Heart right ventricle (tissue), 16 donors: ENCODE measurements around the gene PAX5. TPM values are rescaled to one million over a fixed set of nuclear protein-coding genes. Genes with fewer than 3 reads are reported as not detected.

Experiments
- ATAC-seq, 8 donors: fragments of 200-7000 bp; cut with Tn5 transposase; one replicate each; pipeline ENCODE4 v1.9.1; 2020; ENCODE audit warnings: mild to moderate bottlenecking in 8 of 8, moderate library complexity in 8 of 8, moderate number of reproducible peaks in 1 of 8
- DNase-seq, 2 donors: peaks; one replicate each; pipeline ENCODE4 v3.0.0-alpha.2; 2020
- H3K27ac ChIP-seq, 10 donors: fragments of 200-600 bp; sonication (generic) in 2 of 10; one replicate each; pipeline versions ENCODE4 v1.5.0 to v1.8.0; 2020 to 2022; ENCODE audit warnings: mild to moderate bottlenecking in 3 of 10
- H3K27me3 ChIP-seq, 7 donors: fragments of 200-600 bp; one replicate each; pipeline ENCODE4 v1.8.0; 2021 to 2022; ENCODE audit warnings: mild to moderate bottlenecking in 2 of 7
- H3K36me3 ChIP-seq, 9 donors: fragments of 200-600 bp; sonication (generic) in 1 of 9; one replicate each; pipeline versions ENCODE4 v1.5.0 to v1.8.0; 2020 to 2022; ENCODE audit warnings: mild to moderate bottlenecking in 2 of 9
- H3K4me1 ChIP-seq, 9 donors: fragments of 200-600 bp; sonication (generic) in 1 of 9; one replicate each; pipeline versions ENCODE4 v1.5.0 to v1.8.0; 2020 to 2022; ENCODE audit warnings: mild to moderate bottlenecking in 4 of 9
- H3K4me3 ChIP-seq, 10 donors: fragments of 200-600 bp; sonication (generic) in 2 of 10; one replicate each; pipeline versions ENCODE4 v1.5.0 to v1.8.0; 2020 to 2022; ENCODE audit warnings: mild to moderate bottlenecking in 7 of 10, moderate library complexity in 2 of 10
- H3K9me3 ChIP-seq, 11 donors: fragments of 200-600 bp in 10 of 11; sonication (generic) in 2 of 11; one replicate each; pipeline versions ENCODE4 v1.5.0 to v1.8.0; 2013 to 2022; ENCODE audit warnings: mild to moderate bottlenecking in 2 of 11, control low read depth in 1 of 11, moderate library complexity in 1 of 11
- WGBS, 2 donors: extraction: QIAGEN DNeasy Blood & Tissue Kit; methylation state at CpG; one replicate each; pipeline ENCODE4 v1.1.7; 2013; ENCODE audit warnings: inconsistent platforms in 1 of 2; 5-methylcytosine and 5-hydroxymethylcytosine counted together
- intact Hi-C, 10 donors: fragments of 100-400 bp; cut with DNase I; formaldehyde crosslinking; loops; one replicate each; pipeline versions ENCODE4 v1.11.1 to v1.14.2; 2022
- polyA plus RNA-seq, 2 donors: library from polyadenylated mRNA; stranded (reverse); fragments of 200-250 nt; gene quantifications; one replicate each; pipeline ENCODE4 v1.2.3, GENCODE V29; 2013
- total RNA-seq, 10 donors: library from RNA; stranded (reverse); fragmentation: NEBNext Ultra II Directional in 3 of 10; extraction: Animal tissue kit (Norgen Biotek cat#: 25700) in 3 of 10; gene quantifications; one replicate each; pipeline versions ENCODE4 v1.2.1 to v1.2.4, GENCODE V29; 2021 to 2023
- TF ChIP-seq, protein P1 (sequence below), 9 donors: fragments of 200-600 bp; sonication (generic) in 2 of 9; IDR thresholded peaks; one replicate each; pipeline versions ENCODE4 v1.5.0 to v1.8.0; 2021 to 2022; ENCODE audit warnings: antibody characterized with exemption in 9 of 9, mild to moderate bottlenecking in 5 of 9, moderate library complexity in 1 of 9
- donor health status: Arrhythmogenic right ventricular cardiomyopathy.
- donor health status: ischemic (EF 13 %, LVEDD 7.1; RV severe dilation, severe dysfunction).
- donor health status: healthy with polysubstance abuse.
- donor health status: DM: no; HTN: yes; CAD: no.
- donor health status: DM: no; HTN: no; CAD: no.
- donor health status: ischemic (EF 25% LVEDD 6.9; RV normal size, moderate dysfunction).
- donor health status: ischemic (EF 25% LVEDD 5.7; RV mildly dilated, moderate dysfunction).
- donor health status: healthy.
- donor health status: DM: yes; HTN: yes; CAD: no.
- donor health status: Ischemic cardiomyopathy.
- donor health status: ischemic (EF 35%, LVEDD 5.7; RV mildly dilated, moderate dysfunction).
- donor health status: nonischemic (EF 11% LVEDD 7.7; RV severe dilation, severe dysfunction).
- donor health status: DM: yes; HTN: yes; CAD: no.
- donor health status: PGD.
- donor health status: ischemic (EF 29% LVEDD 5.4; RV normal size, mild dysfunction).
- donor health status: nonischemic (EF 23%, LVEDD 6.1; RV moderate dilation, normal function).

Gene PAX5
- total and polyA plus RNA-seq, 12 donors: under 0.01 to 0.09 TPM; not detected in 10

DNA sequence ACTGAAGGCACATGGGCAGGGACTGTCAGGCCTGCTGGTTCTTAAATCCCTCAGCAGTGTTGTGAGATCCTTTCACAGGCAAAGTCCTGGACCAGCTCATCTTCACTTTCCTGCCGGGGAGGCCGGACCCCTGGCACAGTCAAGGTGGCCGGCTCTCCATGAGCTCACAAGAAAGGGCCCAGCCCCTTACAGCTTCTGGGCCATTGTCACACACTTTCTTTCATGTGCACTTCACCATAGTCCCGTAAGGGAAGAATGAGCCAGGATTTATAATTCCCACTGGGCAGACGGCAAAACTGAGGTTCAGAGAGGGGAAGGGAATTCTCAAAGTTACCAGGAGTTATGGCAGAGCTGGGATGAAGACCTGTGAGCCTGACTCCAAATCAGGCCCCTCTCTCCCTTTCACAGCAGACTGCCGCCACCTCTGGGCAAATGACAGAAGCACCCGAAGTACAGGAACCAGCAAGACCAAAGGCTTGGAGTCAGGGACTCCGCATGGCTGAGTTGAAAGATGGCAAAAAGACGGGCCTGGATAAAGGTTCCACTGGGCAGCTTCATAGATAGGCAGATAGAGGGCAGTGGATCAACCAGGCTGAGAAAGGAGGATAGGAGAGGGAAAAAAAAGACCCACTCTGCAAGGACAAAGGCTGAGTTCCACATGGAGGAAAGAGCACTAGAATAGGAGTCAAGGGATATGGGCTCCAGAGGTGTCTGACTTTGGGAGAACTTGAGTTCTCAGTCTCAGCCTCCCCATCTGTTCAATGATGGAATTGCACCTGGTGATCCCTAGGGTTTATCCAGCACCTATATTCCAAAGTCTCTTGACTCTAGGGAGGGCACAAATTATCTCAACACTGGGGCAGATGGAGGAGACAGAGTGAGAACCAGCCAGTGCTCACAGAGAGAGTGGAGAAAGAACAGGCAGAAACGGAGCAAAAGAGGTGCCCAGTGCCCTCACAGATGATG lies 128.7 kb downstream of the PAX5 start:
- TF ChIP-seq, protein P1, sequence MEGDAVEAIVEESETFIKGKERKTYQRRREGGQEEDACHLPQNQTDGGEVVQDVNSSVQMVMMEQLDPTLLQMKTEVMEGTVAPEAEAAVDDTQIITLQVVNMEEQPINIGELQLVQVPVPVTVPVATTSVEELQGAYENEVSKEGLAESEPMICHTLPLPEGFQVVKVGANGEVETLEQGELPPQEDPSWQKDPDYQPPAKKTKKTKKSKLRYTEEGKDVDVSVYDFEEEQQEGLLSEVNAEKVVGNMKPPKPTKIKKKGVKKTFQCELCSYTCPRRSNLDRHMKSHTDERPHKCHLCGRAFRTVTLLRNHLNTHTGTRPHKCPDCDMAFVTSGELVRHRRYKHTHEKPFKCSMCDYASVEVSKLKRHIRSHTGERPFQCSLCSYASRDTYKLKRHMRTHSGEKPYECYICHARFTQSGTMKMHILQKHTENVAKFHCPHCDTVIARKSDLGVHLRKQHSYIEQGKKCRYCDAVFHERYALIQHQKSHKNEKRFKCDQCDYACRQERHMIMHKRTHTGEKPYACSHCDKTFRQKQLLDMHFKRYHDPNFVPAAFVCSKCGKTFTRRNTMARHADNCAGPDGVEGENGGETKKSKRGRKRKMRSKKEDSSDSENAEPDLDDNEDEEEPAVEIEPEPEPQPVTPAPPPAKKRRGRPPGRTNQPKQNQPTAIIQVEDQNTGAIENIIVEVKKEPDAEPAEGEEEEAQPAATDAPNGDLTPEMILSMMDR (IDR thresholded peaks at IDR 0.05): no peak
- 70 to 76% methylated on average over 10 of the region's 10 CpGs for WGBS, 2 donors
- Histone ChIP-seq H3K36me3 (no peaks in the 10 kb centered on the region), H3K27me3 (peaks cover 0 to 61% (median 47%) of the 10 kb centered on the region in 7 donors), H3K27ac (no peak overlapping the region), H3K4me3 (no peak overlapping the region), H3K9me3 (no peaks in the 10 kb centered on the region), H3K4me1 (no peaks in the 10 kb centered on the region)
- no peak for ATAC-seq
- intact Hi-C loops: loop anchor here in 2 of 10 donors (5.0 to 10.0 kb wide), 2 partner anchors 61 to 337 kb away; no protein-coding TSS in a partner anchor
- DNase-seq: no peak

DNA sequence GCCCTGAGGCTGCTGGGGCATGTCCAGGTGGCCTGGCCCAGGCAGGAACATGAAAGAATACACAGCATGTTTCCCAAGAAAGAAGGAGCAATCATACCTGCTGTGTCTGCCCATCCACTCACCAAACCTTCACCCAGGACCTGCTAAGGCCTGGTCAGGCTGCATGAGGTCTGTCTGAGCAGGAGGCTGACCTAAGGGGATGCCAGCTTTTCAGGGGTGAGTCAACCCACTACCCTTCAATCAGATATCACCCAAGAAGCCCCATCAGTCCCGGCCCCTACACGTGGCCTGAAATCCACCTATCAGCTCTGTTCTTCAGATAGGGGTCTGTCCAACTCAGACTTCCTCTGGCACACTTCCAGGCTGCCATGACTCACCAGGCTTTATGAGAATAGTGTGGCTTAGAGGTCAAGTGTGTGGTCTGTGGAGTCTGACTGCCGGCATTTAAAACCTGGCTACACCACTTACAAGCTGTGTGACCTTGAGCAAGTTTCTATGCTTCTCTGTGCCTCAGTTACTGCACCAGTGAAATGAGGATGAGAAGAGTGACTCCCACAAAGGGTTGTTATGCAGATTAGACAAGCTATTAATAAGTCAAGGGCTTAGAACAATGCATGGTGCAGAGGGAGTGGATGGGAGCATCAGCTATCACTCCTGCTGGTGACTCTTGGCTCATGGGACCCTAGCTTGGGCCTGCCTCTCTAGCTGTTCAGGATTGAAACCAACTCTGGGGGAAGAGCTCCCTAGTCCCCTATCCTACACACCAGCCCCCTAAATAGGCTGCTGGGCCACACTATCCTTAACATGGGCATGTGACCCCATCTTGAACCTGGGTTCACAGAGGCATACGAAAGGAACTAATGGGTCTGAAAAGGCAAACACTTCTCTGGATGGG lies 130.3 kb downstream of the PAX5 start:
- Histone ChIP-seq H3K27me3 (peaks cover 0 to 54% (median 39%) of the 10 kb centered on the region in 7 donors), H3K27ac (no peak overlapping the region), H3K4me3 (no peak overlapping the region), H3K36me3 (no peaks in the 10 kb centered on the region), H3K4me1 (no peaks in the 10 kb centered on the region), H3K9me3 (no peaks in the 10 kb centered on the region)
- intact Hi-C loops: loop anchor here in 1 of 10 donors (10.0 kb wide), 1 partner anchor 59 kb away; no protein-coding TSS in a partner anchor
- WGBS, 2 donors: 38% methylated on average over 4 of the region's 4 CpGs
- ATAC-seq (peak in 2 of 8 donors; percentile 48 to 50), DNase-seq (no peak)
- TF ChIP-seq, protein P1 (IDR thresholded peaks at IDR 0.05): no peak

DNA sequence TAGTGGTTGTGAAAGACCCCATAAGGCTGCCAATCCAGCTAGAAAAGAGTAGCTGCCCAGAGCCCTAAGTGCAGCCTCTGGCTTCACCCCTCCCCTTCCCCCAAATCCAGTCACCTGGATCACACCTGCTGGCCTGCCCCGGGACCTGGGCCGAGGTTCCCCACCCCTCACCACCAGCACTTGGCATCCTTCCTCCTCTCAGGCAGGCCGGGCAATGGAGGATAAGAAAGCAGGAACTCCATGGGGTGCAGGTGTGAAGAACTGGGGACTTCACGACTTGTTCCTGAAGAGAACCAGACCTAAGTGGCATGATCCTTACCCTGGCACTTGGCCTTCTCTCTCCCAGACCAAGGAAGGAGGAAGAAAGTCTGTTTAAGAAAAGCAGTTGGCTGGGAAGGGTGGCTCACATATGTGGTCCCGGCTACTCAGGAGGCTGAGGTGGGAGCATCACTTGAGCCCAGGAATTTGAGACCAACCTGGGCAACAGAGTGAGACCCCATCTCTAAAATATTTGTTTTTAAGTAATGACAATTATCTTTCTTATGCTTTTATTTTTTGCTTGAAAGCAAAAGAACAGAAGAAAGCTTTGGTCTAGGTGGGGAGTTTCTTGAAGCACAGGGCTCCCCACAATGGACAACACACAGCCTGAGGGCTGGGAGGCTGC lies 131.1 kb downstream of the PAX5 start:
- TF ChIP-seq, protein P1 (IDR thresholded peaks at IDR 0.05): no peak
- no peaks in the 10 kb centered on the region for H3K9me3 ChIP-seq
- 48 to 62% methylated on average over 5 of the region's 5 CpGs for WGBS, 2 donors
- intact Hi-C loops: loop anchor here in 1 of 10 donors (10.0 kb wide), 1 partner anchor 58 kb away; no protein-coding TSS in a partner anchor
- DNase-seq (no peak), ATAC-seq (no peak)
- no peaks in the 10 kb centered on the region for H3K4me1 ChIP-seq
- peaks cover 0 to 54% (median 39%) of the 10 kb centered on the region in 7 donors for H3K27me3 ChIP-seq
- no peak overlapping the region for H3K4me3 ChIP-seq
- H3K27ac ChIP-seq: no peak overlapping the region
- H3K36me3 ChIP-seq: no peaks in the 10 kb centered on the region
